Keratinocyte (primary cell): ENCODE data around the gene LMCD1. TPM values are rescaled to one million over a fixed set of nuclear protein-coding genes. Genes with fewer than 3 reads are reported as not detected.

Experiments
- DNase-seq: peaks from one replicate; pipeline ENCODE4 v3.0.0-alpha.2; 2011; ENCODE audit warnings: low read depth, missing footprints, low spot score
- FAIRE-seq: peaks from 2 replicates; lab custom pipeline; 2011; peaks lifted over from hg19 to GRCh38; lab: Jason Lieb, UNC
- H2AFZ ChIP-seq: 2 replicates; pipeline ENCODE4 v1.6.0; 2012; ENCODE audit warnings: low read length, control low read depth, inconsistent platforms; ENCODE audit not compliant: control insufficient read depth
- H3K27ac ChIP-seq: 2 replicates; pipeline ENCODE4 v1.5.1; 2011; ENCODE audit warnings: low read length; ENCODE audit not compliant: control insufficient read depth, insufficient read depth
- H3K27me3 ChIP-seq: 3 replicates; pipeline ENCODE4 v1.6.0; 2011; ENCODE audit warnings: low read length; ENCODE audit not compliant: control insufficient read depth, insufficient read depth; ENCODE audit errors: extremely low read depth
- H3K36me3 ChIP-seq, 2 experiments: 2 replicates in 1 of 2; 3 replicates in 1 of 2; pipeline ENCODE4 v1.5.1; 2011; ENCODE audit warnings: low read length in 2 of 2, mild to moderate bottlenecking in 1 of 2; ENCODE audit not compliant: control insufficient read depth in 2 of 2, insufficient read depth in 2 of 2; ENCODE audit errors: extremely low read depth in 1 of 2
- H3K4me1 ChIP-seq: 3 replicates; pipeline ENCODE4 v1.5.1; 2011; ENCODE audit warnings: low read length; ENCODE audit not compliant: control insufficient read depth, insufficient read depth; ENCODE audit errors: extremely low read depth
- H3K4me2 ChIP-seq: 3 replicates; pipeline ENCODE4 v1.6.0; 2011; ENCODE audit warnings: low read depth, low read length; ENCODE audit not compliant: control insufficient read depth, insufficient read depth; ENCODE audit errors: extremely low read depth
- H3K4me3 ChIP-seq, 3 experiments: fragments of 200-600 bp in 1 of 3; sonication (generic) in 1 of 3; 2 replicates in 2 of 3; 3 replicates in 1 of 3; pipeline ENCODE4 v1.5.1; 2011 to 2016; ENCODE audit warnings: low read length in 3 of 3, mild to moderate bottlenecking in 3 of 3, control low read depth in 2 of 3, inconsistent platforms in 1 of 3, low read depth in 1 of 3, mixed read lengths in 1 of 3, mixed run types in 1 of 3, moderate library complexity in 1 of 3; ENCODE audit not compliant: control insufficient read depth in 2 of 3, insufficient read depth in 2 of 3; ENCODE audit errors: extremely low read depth in 1 of 3
- H3K79me2 ChIP-seq: 2 replicates; pipeline ENCODE4 v1.6.0; 2012; ENCODE audit warnings: low read length; ENCODE audit not compliant: control insufficient read depth, insufficient read depth
- H3K9ac ChIP-seq: 3 replicates; pipeline ENCODE4 v1.6.0; 2011; ENCODE audit warnings: low read length; ENCODE audit not compliant: control insufficient read depth, insufficient read depth; ENCODE audit errors: extremely low read depth
- H3K9me1 ChIP-seq: 3 replicates; pipeline ENCODE4 v1.6.0; 2011; ENCODE audit warnings: low read length; ENCODE audit not compliant: control insufficient read depth, insufficient read depth; ENCODE audit errors: extremely low read depth
- H3K9me3 ChIP-seq: 2 replicates; pipeline ENCODE4 v1.5.1; 2012; ENCODE audit warnings: low read depth, low read length; ENCODE audit not compliant: control insufficient read depth
- H4K20me1 ChIP-seq: 3 replicates; pipeline ENCODE4 v1.6.0; 2011; ENCODE audit warnings: low read length; ENCODE audit not compliant: control insufficient read depth, insufficient read depth; ENCODE audit errors: extremely low read depth
- CTCF ChIP-seq, 3 experiments: IDR thresholded peaks in 1 of 3; conservative IDR thresholded peaks in 1 of 3; optimal IDR thresholded peaks in 1 of 3; 2 replicates in 2 of 3; 3 replicates in 1 of 3; pipeline versions ENCODE3 to v1.5.1; 2011; ENCODE audit warnings: low read length in 3 of 3, mild to moderate bottlenecking in 3 of 3, moderate library complexity in 2 of 3, control low read depth in 1 of 3, inconsistent platforms in 1 of 3; ENCODE audit not compliant: insufficient read depth in 2 of 3; ENCODE audit errors: extremely low read depth in 1 of 3
- EZH2 ChIP-seq: IDR thresholded peaks from one replicate; pipeline ENCODE4 v1.6.1; 2012; ENCODE audit warnings: inconsistent platforms, mild to moderate bottlenecking, low read length, moderate library complexity
- dilution Hi-C: fragments of 300-500 bp; cut with MboI; formaldehyde crosslinking; loops from one replicate; pipeline ENCODE4 v1.7.0; 2020; ENCODE audit warnings: low sequenced_read_pairs; ENCODE audit not compliant: extremely low pct_ligation_motif_present
- polyA plus RNA-seq, 5 experiments: library from polyadenylated mRNA; depleted of rRNA in 3 of 5; stranded (reverse) in 3 of 5; stranded (forward) in 1 of 5; unstranded in 1 of 5; fragments of >200 nt; gene quantifications; 1 replicate in 1 of 5; 2 replicates in 3 of 5; 3 replicates in 1 of 5; pipeline versions ENCODE4 v1.2.1 to v1.2.3, GENCODE V29; 2011 to 2012; ENCODE audit warnings: missing spikeins in 2 of 5, low read depth in 1 of 5, low replicate concordance in 1 of 5

The LMCD1 gene
- polyA plus RNA-seq, 1 donor (not counting 4 experiments of a cell fraction or from before 2014, with no cell fraction given) = 3.7 TPM

- no peaks in the 10 kb centered on the region for H4K20me1 ChIP-seq
- no peak overlapping the region for H3K27ac ChIP-seq
- no peaks in the 10 kb centered on the region for H3K36me3 ChIP-seq
- H3K4me2 ChIP-seq = peak overlapping the region; percentile 46
- FAIRE-seq (peak; percentile 69), DNase-seq (no peak)
- no peaks in the 10 kb centered on the region for H3K79me2 ChIP-seq
- TF ChIP-seq EZH2 (no peak), CTCF (optimal IDR thresholded peaks at IDR 0.05 in 1 of 3, IDR thresholded peaks at IDR 0.05 in 1 of 3, conservative IDR thresholded peaks at IDR 0.05 in 1 of 3; ENCODE audit: extremely low read depth in 1 of 3, insufficient read depth in 2 of 3, low read length in 3 of 3) (no peak)
- H2AFZ ChIP-seq = peak overlapping the region; percentile 82
- no peaks in the 10 kb centered on the region for H3K27me3 ChIP-seq
- no peak overlapping the region for H3K9ac ChIP-seq
- H3K9me1 ChIP-seq = no peaks in the 10 kb centered on the region
- H3K9me3 ChIP-seq = no peaks in the 10 kb centered on the region
- H3K4me1 ChIP-seq = peaks cover 11% of the 10 kb centered on the region
- no peak overlapping the region for H3K4me3 ChIP-seq
- dilution Hi-C loops = no loop called here
These were observed 95.7 kb downstream of the LMCD1 start for GRCh38 chr3:8597219-8597853.

- Histone ChIP-seq H3K4me1 (peaks cover 11% of the 10 kb centered on the region), H3K9me3 (no peaks in the 10 kb centered on the region), H3K79me2 (no peaks in the 10 kb centered on the region), H3K27ac (no peak overlapping the region), H3K4me3 (no peak overlapping the region), H2AFZ (no peak overlapping the region), H3K27me3 (no peaks in the 10 kb centered on the region), H3K9me1 (no peaks in the 10 kb centered on the region), H3K36me3 (no peaks in the 10 kb centered on the region), H3K9ac (no peak overlapping the region), H3K4me2 (no peak overlapping the region), H4K20me1 (no peaks in the 10 kb centered on the region)
- FAIRE-seq (no peak), DNase-seq (no peak)
- dilution Hi-C loops = no loop called here
- no peak for TF ChIP-seq EZH2
- TF ChIP-seq CTCF (optimal IDR thresholded peaks at IDR 0.05 in 1 of 3, IDR thresholded peaks at IDR 0.05 in 1 of 3, conservative IDR thresholded peaks at IDR 0.05 in 1 of 3; ENCODE audit: extremely low read depth in 1 of 3, insufficient read depth in 2 of 3, low read length in 3 of 3) = no peak
These were observed 97.5 kb downstream of the LMCD1 start for GRCh38 chr3:8599146-8599545.
